Left renal cortex interstitium (tissue), 4 donors: Measurements from ENCODE around the gene KIF2A. TPM values are rescaled to one million over a fixed set of nuclear protein-coding genes. Genes with fewer than 3 reads are reported as not detected.
A peak's percentile ranks its signal among the peaks of the same experiment; 100 is the strongest.

ENCODE experiments used
- DNase-seq, 4 donors: peaks; one replicate each; pipeline ENCODE4 v3.0.0-alpha.2; 2013; ENCODE audit warnings: low read depth in 4 of 4, low spot score in 2 of 4, missing footprints in 1 of 4
- polyA plus RNA-seq, 4 donors: library from polyadenylated mRNA; unstranded; fragments of 120-200 nt; gene quantifications; one replicate each; pipeline ENCODE4 v1.2.1, GENCODE V29; 2013; ENCODE audit not compliant: insufficient read length in 4 of 4

Gene KIF2A
- polyA plus RNA-seq, 4 donors, result 47.0 to 57.6 (median 53.1) TPM

- DNase-seq, result no peak
Observed at GRCh38 chr5:62374090-62374489, 68.1 kb downstream of the KIF2A start.

DNA sequence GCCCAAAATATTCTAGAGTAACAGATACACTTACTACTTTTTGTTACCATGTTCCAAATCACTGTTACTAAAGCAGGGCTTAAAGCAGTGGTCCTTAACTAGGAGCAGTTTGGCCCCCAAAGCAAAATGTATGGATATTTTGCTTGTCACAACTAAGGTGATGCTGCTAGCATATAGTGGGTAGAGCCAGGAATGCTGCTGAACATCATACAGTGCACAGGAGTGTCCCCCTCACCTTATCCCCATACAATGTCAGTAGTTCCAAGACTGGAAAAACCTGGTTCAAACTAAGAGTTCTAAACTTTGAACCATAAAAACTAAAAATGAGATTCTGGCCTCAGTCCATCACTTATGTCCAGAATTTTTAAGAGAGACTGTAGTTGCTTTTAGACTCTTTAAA, 69.6 kb downstream of the KIF2A start:
- DNase-seq, result no peak

DNA sequence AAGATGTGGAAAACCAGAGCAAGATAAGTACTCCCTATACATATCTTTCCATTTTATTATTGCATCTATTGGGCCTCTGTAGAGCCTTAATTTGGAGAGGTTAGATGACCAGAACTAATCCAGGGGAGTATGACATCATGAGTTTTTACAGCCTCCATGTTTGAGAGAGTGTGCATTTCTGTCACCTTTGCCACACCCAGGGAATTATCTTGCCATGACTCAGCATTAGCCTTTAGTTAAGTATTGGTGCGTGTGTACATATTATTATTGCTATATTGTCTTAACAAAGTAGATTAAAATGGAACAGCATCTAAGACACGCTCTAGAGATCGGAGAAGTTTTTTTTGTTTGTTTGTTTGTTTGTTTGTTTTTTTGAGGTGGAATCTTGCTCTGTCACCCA, 70.1 kb downstream of the KIF2A start:
- DNase-seq, result no peak

DNA sequence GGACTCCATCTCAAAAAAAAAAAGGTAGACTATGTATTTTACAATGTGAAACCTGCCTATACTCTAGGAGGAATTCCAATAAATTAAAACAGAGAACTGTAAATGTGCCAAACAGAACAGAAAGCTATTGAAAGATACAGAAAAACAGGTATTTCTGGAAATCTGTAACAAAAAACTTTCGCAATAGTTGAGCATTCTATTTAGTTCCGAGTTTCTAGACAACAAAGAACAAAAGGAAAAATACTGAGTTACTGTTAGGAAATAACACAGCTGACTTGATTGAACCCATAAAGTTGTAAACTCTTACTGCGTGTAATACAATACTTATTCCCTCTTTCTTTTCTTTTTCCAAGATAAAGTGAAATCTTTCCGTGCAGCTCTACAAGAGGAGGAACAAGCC, 79.1 kb downstream of the KIF2A start:
- DNase-seq, result peak in 1 of 4 donors; percentile 1

- DNase-seq, result no peak
Observed at GRCh38 chr5:62385816-62386400, 79.9 kb downstream of the KIF2A start.

DNA sequence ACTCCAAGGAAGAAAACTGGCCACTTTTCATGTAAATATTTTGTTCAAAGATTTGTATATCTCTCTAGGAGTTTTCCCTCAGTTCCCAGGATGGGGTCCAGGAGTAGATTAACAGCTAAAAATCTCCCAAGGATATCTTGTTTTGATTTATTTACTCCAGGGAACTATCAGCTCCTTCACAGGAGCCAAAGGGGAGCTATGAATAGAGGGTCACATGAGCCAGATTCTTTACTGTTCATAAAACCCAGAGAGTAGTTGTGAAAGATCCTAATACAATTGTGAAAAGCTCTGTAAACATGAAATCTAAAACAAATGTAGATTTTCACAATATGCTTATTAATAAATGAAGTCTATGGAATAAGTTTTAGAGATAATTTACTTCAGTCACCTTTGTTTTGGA, 80.8 kb downstream of the KIF2A start:
- DNase-seq, result no peak

GRCh38 chr5:62395210-62395950, 89.4 kb downstream of the KIF2A start:
- DNase-seq, result no peak

DNA sequence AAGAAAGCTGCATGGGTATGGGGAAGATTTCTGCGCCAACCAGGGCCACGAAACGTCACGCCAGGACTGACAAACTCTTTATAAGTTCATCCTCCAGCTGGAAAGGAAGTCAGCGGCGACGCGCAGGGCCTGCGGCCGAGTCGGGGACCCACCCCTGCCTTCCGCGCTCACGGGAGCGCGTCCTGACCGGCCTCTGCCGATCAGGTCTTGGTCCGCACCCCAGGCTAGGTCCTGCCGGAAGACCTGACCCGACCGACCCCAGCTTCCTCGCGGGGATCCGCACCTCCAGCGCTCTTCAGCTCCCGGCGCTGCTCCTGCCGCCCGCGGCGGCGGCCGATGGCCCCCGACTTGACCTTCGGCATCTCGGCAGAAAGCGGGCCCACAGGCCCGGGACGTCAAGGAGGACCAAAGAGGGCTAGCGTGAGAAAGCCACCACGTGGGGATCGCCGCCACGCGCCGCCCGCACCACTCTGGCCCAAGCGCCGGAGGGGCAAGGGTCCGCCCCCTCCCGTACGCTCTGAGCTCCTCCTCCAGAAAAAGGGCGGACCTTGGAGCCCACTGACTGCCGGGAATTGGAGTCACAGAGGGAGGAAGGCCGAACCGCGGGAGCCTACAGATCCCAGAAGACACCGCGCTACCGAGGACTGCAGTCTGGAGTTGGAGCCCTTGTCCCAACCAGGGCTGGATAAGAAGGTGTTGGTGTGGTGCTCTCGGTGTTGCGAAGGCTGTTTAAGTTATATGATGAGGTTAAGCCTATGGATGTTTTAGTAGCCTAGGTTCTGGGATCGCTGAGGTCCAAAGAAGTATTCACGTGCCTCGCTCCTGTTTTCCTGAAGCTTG, 97.6 kb downstream of the KIF2A start, which contains the start of gene DIMT1:
Gene DIMT1, minus strand, starts transcription at position 495 of the 840 bp plus-strand sequence. Its CDS starts 133 bp downstream, at position 362.
- peak; percentile 92 to 97 (median 94) for DNase-seq

- peak; percentile 94 to 99 (median 98) for DNase-seq
Observed at GRCh38 chr5:62412549-62413329, 106.7 kb downstream of the KIF2A start, which contains the start of gene IPO11. IPO11 (plus strand) TSS chr5:62412763; CDS start chr5:62437280, 24,517 bp downstream.

- no peak for DNase-seq
Observed at GRCh38 chr5:62413711-62414110, 107.7 kb downstream of the KIF2A start.

GRCh38 chr5:62418462-62419076, 112.6 kb downstream of the KIF2A start:
- no peak for DNase-seq

DNA sequence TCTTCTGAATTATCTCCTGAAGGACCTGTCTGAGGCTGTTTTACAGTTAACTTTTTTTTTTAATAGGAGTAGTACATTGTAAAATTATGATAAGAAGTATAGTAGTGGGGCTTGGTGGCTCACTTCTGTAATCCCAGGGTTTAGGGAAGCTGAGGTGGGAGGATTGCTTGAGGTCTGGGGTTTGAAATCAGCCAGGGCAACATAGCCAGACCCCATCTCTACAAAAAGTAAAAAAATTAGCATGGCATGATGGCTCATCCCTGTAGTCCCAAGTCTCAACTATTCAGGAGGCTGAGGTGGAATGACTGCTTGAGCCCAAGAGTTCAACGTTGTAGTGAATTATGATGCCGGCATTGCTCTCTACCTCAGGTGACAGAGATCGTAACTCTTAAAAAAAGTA, 113.6 kb downstream of the KIF2A start:
- DNase-seq, result no peak

- no peak for DNase-seq
Observed at GRCh38 chr5:62421414-62421813, 115.4 kb downstream of the KIF2A start.

DNA sequence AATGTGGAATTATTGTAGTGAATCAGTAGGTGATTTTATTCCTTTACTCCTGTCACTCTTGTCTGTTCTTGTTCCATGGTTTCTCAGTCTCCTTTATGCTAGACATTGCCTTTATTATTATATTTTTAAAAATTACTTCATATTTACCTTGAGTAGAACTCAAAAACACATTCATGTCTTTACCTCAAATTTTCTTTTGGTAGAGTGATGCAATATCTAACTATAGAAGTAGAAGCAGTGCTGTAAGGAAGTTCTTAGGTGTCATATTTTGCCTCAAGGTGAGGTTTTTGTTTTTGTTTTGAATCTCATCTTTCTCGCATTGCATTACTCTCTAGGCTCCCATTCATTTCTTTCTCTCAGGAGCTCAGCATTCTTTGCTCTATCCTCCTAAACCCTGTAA, 118.8 kb downstream of the KIF2A start:
- no peak for DNase-seq

GRCh38 chr5:62431735-62432620, 126.0 kb downstream of the KIF2A start:
- no peak for DNase-seq

DNA sequence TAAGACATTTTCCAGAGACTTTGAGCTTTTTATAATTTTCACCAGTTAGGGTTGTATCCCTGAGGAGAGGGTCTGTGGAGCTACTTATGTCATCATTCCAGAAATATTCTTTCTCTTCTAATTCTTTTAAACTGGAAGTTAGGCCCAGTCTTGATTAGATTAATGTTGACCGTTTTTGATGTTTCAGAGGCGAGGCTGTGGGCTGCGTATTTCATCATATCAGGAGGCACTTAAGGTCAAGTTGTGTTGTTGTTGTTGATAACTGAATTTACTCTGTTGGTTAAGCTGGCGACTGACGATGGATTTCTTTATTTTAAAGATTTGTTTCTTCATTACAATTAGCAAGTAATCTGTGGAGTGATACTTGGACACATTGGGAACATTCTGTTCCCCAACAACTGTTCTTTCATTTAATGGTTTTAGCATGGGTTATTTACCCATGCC, 126.6 kb downstream of the KIF2A start:
- no peak for DNase-seq
